Sigmoid colon (tissue), 4 donors: ENCODE data around the gene STRN4.

Experiments used
- POLR2A ChIP-seq, 2 donors: fragments of 450-650 bp; IDR thresholded peaks; one replicate each; pipeline ENCODE4 v1.6.1; 2016; ENCODE audit warnings: antibody characterized with exemption in 2 of 2, mild to moderate bottlenecking in 2 of 2, moderate library complexity in 2 of 2
- POLR2AphosphoS5 ChIP-seq, 4 donors: sonication (generic); formaldehyde crosslinking; IDR thresholded peaks; one replicate each; pipeline ENCODE4 v1.6.1; 2017; ENCODE audit warnings: antibody characterized with exemption in 4 of 4
- TF ChIP-seq, protein P1 (sequence below), 4 experiments: fragments of 450-650 bp in 3 of 4; fragments of 200-600 bp in 1 of 4; IDR thresholded peaks; one replicate each; pipeline ENCODE4 v1.5.1; 2016 to 2019; ENCODE audit warnings: antibody characterized with exemption in 4 of 4, mild to moderate bottlenecking in 3 of 4, moderate library complexity in 2 of 4

DNA sequence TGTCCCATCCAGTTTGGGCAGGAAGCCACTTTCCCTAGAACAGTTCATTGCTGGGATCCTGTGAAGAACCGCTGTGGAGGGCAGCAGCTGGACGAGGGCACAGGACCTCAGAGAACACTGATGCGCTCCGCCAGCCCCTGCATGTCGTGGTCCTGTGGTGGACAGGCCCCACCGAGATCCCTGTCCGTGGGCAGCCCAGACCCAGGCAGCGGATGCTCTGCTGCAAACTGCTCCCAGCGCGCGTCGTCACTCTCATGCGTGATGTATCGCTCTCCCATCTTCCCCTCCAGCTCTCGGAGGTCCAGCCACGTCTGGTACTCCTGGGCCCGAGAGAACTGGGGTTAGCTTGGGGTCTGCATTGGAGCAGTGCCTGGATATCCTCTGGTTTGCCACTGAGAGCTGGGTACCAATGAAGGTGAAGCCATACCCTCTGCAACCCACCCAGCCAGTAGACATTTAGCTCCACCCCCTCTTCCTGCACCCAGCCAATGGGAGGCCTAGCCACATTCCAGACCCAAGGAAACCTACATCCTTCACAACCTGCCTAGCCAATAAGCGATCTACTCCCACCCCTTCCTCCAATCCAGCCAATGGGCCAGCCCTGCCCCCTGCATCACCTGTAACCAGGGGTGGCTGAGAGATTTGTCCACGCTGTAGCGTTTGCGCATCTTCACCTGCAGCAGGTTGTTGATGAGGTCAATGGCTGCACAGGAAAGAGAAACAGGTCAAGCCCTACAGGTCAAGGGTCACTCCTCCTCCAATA lies 71.7 kb downstream of the STRN4 start:
- TF ChIP-seq, protein P1, sequence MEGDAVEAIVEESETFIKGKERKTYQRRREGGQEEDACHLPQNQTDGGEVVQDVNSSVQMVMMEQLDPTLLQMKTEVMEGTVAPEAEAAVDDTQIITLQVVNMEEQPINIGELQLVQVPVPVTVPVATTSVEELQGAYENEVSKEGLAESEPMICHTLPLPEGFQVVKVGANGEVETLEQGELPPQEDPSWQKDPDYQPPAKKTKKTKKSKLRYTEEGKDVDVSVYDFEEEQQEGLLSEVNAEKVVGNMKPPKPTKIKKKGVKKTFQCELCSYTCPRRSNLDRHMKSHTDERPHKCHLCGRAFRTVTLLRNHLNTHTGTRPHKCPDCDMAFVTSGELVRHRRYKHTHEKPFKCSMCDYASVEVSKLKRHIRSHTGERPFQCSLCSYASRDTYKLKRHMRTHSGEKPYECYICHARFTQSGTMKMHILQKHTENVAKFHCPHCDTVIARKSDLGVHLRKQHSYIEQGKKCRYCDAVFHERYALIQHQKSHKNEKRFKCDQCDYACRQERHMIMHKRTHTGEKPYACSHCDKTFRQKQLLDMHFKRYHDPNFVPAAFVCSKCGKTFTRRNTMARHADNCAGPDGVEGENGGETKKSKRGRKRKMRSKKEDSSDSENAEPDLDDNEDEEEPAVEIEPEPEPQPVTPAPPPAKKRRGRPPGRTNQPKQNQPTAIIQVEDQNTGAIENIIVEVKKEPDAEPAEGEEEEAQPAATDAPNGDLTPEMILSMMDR (IDR thresholded peaks at IDR 0.05) = no peak
- TF ChIP-seq POLR2A (IDR thresholded peaks at IDR 0.05) (no peak), POLR2AphosphoS5 (IDR thresholded peaks at IDR 0.05) (no peak)
